NCI-H2107 treated with DMSO at 0.1 percent for 48 hours (cell line): ENCODE measurements around the gene OR11H6.
"Not testable (repeated sequence)": the region's sequence is repeated elsewhere in the genome, so short reads cannot be mapped to it uniquely, and the experiment has no call there.

Experiments used
- DNase-seq: peaks from one replicate; lab custom pipeline; 2025; ENCODE audit not compliant: unreplicated experiment; lab: John Stamatoyannopoulos, UW

Gene OR11H6

GRCh38 chr14:20223410-20223809 is at the start of gene OR11H6:
OR11H6 (plus strand) TSS chr14:20223710; CDS start chr14:20223710, 0 bp downstream.
- no peak for DNase-seq

GRCh38 chr14:20174205-20174604 is 49.3 kb upstream of the OR11H6 start:
- DNase-seq: not testable (repeated sequence)

GRCh38 chr14:20176330-20176729 is 47.2 kb upstream of the OR11H6 start:
- DNase-seq: no peak

- DNase-seq: no peak
These were observed 46.0 kb upstream of the OR11H6 start for GRCh38 chr14:20177433-20177974.

- DNase-seq: no peak
These were observed 44.3 kb upstream of the OR11H6 start for GRCh38 chr14:20179218-20179617.

- no peak for DNase-seq
These were observed 43.6 kb upstream of the OR11H6 start for GRCh38 chr14:20179880-20180279.

GRCh38 chr14:20180486-20180885 is 43.0 kb upstream of the OR11H6 start:
- DNase-seq: no peak

- no peak for DNase-seq
These were observed 39.3 kb upstream of the OR11H6 start for GRCh38 chr14:20184181-20184580.

GRCh38 chr14:20190596-20190995 is 32.9 kb upstream of the OR11H6 start, which contains the start of gene OR11G2:
OR11G2 (plus strand) TSS chr14:20190896; CDS start chr14:20197438, 6,542 bp downstream.
- DNase-seq: no peak

GRCh38 chr14:20191396-20191795 is 32.1 kb upstream of the OR11H6 start:
- DNase-seq: no peak

GRCh38 chr14:20194101-20194500 is 29.4 kb upstream of the OR11H6 start:
- no peak for DNase-seq

- not testable (repeated sequence) for DNase-seq
These were observed 28.3 kb upstream of the OR11H6 start for GRCh38 chr14:20195170-20195569.

- DNase-seq: no peak
These were observed 27.6 kb upstream of the OR11H6 start for GRCh38 chr14:20195911-20196310.

GRCh38 chr14:20197459-20197858 is 26.1 kb upstream of the OR11H6 start:
- DNase-seq: no peak

GRCh38 chr14:20198991-20199390 is 24.5 kb upstream of the OR11H6 start:
- DNase-seq: no peak

GRCh38 chr14:20204721-20205120 is 18.8 kb upstream of the OR11H6 start:
- DNase-seq: no peak

- no peak for DNase-seq
These were observed 13.9 kb upstream of the OR11H6 start for GRCh38 chr14:20209595-20209994.

- DNase-seq: not testable (repeated sequence)
These were observed 11.1 kb upstream of the OR11H6 start for GRCh38 chr14:20212406-20212805.

GRCh38 chr14:20215196-20215595 is 8.3 kb upstream of the OR11H6 start:
- DNase-seq: no peak

- no peak for DNase-seq
These were observed 4.5 kb upstream of the OR11H6 start for GRCh38 chr14:20219033-20219432.

GRCh38 chr14:20228681-20229080 is 5.2 kb downstream of the OR11H6 start, which contains the start of gene OR11H7:
OR11H7 (plus strand) TSS chr14:20228981.
- DNase-seq: no peak

GRCh38 chr14:20235415-20235814 is 11.9 kb downstream of the OR11H6 start:
- not testable (repeated sequence) for DNase-seq

- peak; percentile 35 for DNase-seq
These were observed 24.2 kb downstream of the OR11H6 start for GRCh38 chr14:20247646-20248246.
